ENCODE results near the gene EGFLAM.

EGFLAM gene

DNA sequence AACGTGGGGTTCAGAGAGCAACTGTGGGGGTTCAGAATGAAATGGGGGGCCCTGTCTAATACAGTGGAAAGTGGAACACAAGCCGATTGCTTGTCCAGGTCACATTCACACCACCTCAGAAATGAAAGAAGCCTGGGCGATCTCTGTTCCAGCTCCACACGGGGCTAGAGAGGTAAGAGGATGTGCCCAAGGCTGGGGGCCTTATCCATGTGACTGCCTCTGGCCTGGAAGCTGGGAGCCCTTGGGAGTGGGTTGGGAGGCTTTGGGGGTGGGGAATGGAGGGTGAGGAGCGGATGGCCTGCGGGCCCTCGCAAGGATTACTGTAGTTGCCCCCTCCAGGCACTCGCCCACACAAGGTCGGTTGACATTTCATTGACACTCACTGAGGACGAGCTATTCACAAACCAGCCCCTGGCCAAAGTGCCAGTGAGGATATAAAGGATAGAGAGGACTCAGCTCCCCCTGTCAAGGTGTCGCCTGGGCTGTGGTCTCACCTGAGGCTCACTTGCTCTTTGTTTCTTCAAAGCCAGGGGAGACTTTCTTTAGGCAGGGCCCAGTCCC is 211.4 kb downstream of the EGFLAM start:
- DNase-seq (ENCODE audit: low read depth, low spot score), result no peak

- DNase-seq (ENCODE audit: low read depth, low spot score), result no peak
Observed at GRCh38 chr5:38471709-38472108, 213.3 kb downstream of the EGFLAM start.

GRCh38 chr5:38472541-38472940 is 214.2 kb downstream of the EGFLAM start:
- DNase-seq (ENCODE audit: low read depth, low spot score), result no peak

DNA sequence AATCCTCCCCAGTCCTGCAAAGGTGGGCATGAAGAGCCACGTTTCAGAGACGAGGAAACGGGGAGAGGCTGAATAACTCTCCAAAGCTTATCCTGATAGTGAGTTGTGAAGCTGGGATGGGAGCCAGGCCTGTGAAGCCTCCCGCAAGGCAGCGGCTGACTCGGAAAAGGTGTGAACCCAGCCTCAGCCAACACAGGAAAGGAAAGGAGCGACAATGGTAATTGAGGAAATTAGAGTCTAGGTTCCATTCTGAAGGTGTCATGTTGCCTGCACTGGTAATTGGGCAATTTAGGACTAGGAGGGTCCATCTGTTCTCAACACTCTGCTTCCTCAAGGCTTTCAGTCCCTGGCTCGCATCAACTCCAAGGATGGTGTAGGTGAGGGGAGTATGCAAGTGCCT is 214.6 kb downstream of the EGFLAM start:
- peak; percentile 62 for DNase-seq (ENCODE audit: low read depth, low spot score)

GRCh38 chr5:38478166-38478565 is 219.8 kb downstream of the EGFLAM start:
- no peak for DNase-seq (ENCODE audit: low read depth, low spot score)

DNA sequence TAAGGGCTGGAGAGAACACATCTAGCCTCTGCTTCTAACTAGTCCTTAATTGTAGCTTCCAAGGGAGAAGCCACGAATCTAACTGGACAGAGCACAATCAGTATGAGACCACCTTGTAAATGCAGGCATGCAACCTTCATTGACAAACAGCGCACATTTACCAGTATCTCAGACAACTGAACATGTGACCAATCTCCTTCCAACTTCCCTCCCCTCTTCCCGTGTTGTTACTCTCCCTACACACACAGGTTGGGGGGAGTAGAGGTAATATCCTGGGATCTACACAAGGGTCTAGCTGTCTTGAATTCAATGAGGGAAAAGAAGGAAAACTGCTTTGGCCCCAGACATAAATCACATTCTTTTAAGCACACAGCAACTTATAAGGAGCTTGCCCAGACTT is 220.5 kb downstream of the EGFLAM start:
- no peak for DNase-seq (ENCODE audit: low read depth, low spot score)

DNA sequence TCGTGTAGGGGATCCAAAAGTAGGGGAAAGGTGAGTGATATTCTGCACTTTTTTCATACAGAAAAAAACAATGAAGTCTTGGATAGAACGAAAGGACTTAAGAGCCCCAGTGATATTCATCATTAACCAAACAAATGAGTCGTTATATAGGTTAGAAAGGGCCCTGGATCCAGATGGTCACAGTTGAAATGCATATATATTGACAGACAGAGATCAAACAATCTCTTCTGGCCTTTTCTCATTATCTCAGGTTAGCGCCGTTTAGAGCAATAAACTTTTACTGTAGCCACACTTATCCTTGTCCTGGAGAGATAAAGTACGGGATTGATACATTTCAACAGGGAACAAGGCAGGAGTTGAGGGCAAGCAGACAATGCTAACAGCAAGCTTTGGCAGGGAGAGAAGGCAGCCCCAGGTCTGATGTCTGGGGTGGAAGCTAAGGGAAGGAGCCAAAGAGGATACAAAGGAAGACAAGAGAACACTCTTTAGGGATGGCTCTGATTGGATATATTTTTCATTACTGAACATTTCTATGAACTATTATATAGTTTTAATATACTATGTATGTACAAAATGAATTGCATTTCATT is 221.1 kb downstream of the EGFLAM start:
- DNase-seq (ENCODE audit: low read depth, low spot score), result no peak

GRCh38 chr5:38483805-38484398 is 225.5 kb downstream of the EGFLAM start:
- no peak for DNase-seq (ENCODE audit: low read depth, low spot score)

GRCh38 chr5:38494175-38494574 is 235.8 kb downstream of the EGFLAM start:
- DNase-seq (ENCODE audit: low read depth, low spot score), result no peak

DNA sequence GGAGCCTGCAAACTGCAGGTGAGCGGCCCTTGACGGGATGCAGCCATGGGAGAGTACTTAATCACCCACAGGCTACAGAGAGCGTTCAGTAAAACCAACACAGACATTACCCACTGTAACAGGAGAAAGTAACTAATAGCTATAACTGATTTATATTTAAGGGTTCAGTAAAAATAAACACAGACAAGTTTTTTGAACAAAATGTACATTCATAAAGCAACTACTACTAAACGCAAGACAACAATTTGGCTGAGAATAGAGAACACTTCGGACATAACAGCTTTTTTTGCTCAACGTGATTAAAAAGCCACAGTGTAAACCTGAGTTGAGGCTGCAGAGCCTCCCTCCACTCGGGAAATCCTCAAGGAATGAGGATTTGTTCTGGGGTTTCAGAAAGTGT is 236.4 kb downstream of the EGFLAM start:
- DNase-seq (ENCODE audit: low read depth, low spot score), result no peak

GRCh38 chr5:38497946-38498345 is 239.6 kb downstream of the EGFLAM start:
- peak; percentile 25 for DNase-seq (ENCODE audit: low read depth, low spot score)

GRCh38 chr5:38500573-38501260 is 242.4 kb downstream of the EGFLAM start:
- DNase-seq (ENCODE audit: low read depth, low spot score), result peak; percentile 22

GRCh38 chr5:38506302-38506701 is 247.9 kb downstream of the EGFLAM start:
- DNase-seq (ENCODE audit: low read depth, low spot score), result no peak

- DNase-seq (ENCODE audit: low read depth, low spot score), result no peak
Observed at GRCh38 chr5:38509185-38509584, 250.8 kb downstream of the EGFLAM start.
